ENCODE measurements around the gene ZNF586.
"Not testable (repeated sequence)": the region's sequence is repeated elsewhere in the genome, so short reads cannot be mapped to it uniquely, and the experiment has no call there.

ZNF586 gene

DNA sequence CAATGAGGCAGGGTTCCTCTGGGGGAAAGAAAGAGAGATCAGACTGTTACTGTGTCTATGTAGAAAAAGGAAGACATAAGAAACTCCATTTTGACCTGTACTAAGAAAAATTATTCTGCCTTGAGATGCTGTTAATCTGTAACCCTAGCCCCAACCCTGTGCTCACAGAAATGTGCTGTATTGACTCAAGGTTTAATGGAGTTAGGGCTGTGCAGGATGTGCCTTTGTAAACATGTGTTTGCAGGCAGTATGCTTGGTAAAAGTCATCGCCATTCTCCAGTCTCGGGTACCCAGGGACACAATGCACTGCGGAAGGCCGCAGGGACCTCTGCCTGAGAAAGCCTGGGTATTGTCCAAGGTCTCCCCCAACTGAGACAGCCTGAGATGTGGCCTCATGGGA is 54.1 kb downstream of the ZNF586 start:
- DNase-seq (ENCODE audit: low spot score): not testable (repeated sequence)

DNA sequence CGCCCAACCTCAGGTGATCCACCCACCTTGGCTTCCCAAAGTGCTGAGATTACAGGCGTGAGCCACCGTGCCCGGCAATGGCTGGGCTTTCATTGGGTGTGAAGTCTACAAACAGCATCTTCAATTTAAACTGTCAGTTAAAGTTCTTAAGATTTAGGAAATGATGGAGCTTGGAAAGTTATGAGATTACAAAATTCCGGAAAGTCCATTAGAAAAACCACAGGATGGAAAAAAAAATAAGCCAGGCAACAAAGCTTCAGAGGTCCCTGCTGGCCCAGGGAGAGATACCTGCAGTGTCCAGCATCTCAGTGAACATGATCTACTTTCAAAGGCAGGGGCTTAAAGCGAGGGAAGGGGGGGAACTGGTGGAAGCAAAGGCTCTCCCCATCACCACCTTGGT is 56.0 kb downstream of the ZNF586 start:
- no peak for DNase-seq (ENCODE audit: low spot score)

DNA sequence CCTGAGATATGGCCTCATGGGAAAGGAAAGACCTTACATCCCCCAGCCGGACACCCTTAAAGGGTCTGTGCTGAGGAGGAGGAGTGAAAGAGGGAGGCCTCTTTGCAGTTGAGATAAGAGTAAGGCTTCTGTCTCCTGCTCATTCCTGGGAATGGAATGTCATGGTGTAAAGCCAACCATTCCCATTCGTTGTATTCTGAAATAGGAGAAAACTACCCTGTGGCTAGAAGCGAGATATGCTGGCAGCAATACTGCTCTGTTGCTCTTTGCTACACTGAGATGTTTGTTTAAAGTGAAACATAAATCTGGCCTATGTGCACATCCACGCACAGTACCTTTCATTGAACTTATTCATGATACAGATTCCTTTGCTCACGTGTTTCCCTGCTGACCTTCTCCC is 59.8 kb downstream of the ZNF586 start:
- DNase-seq (ENCODE audit: low spot score): no peak

DNA sequence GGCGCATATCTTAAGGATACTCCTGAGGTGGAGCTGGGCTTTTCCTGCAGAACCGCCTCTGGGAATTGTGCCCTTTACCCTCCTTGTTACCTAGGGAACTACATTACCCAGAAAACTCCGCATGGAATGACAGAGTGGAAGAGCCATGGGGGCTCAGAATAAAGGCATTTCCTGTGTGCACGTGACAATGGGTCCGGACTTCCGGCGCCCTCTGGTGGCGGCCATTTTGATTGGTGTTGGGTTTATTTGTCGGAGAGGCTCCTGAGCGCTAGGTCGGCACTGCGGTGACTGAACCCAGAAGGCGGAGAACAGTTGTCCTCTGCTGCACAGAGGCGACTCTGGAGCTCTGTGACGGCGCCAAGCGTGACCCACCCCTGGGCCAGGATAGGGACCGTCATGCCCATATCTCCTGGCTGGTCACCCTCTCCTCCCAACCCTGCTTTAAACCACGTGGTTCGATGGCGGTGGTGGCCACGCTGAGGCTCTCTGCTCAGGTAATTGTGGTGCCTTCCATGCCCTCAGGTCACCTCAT is 60.7 kb downstream of the ZNF586 start, which contains the start of gene ZNF587B:
Gene ZNF587B (plus strand): TSS at position 229 of the 532 bp plus-strand sequence. CDS start 230 bp downstream, at position 459.
- peak; percentile 85 for DNase-seq (ENCODE audit: low spot score)
